LoVo (cell line): ENCODE data around the gene PLEKHA7.

Source experiments
- DNase-seq: peaks from one replicate; pipeline ENCODE4 v3.0.0-alpha.2; 2016; ENCODE audit warnings: low spot score

The PLEKHA7 gene

DNA sequence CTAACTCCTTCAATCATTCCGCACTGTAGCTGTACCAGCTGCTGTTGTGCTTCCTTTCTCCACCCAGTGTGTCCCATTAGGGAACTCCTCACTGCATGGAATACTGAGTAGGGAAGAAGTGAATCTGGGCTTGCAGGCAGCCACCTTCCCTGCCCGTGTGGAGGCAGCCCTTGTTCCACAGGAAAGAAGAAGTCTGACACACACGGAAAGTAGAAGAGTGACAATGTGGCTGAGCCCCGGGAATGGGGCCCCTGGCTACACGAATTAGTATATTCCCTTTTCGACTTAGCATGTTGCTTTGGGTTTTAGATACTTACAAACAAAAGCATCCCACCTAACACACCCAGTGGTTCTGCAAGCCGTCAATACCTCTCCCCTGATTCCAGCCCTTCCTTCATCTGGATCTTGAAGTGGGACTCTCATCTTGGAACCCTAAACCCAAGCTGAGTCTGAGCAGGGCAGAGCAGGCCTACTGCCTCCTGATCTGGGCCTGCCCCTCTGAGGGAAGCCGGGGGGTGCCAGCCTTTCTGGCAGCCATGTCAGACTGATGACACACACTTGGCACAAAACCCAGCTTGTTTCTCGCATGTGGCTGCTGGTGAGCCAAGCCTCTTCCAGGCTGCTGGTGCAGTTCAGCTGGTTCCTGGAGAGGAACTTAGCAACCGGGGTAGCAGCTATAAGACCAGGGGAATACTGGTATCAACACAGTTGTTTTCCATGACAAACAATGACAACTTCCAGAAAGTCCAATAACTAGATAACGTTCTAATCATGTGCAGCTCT lies 204.1 kb downstream of the PLEKHA7 start:
- no peak for DNase-seq

DNA sequence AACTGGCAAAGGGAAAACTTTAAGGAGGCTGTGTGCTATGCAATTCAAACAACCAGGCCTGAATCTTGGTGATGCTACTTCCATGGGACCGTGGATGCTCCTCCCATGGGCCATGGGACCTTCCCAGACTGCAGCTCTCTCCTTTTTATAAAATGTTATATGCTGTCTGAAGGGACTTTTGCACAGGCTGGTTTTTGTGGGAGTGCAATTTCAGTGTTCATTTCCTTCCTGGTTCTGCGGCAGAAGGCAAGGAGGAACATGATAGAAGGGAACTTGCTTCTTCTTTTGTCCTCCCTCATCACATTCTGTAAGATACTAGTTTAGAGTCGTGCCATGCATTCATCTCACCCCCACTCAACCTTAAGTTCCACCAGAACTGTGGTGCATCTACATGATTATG lies 206.9 kb downstream of the PLEKHA7 start:
- DNase-seq, result no peak

DNA sequence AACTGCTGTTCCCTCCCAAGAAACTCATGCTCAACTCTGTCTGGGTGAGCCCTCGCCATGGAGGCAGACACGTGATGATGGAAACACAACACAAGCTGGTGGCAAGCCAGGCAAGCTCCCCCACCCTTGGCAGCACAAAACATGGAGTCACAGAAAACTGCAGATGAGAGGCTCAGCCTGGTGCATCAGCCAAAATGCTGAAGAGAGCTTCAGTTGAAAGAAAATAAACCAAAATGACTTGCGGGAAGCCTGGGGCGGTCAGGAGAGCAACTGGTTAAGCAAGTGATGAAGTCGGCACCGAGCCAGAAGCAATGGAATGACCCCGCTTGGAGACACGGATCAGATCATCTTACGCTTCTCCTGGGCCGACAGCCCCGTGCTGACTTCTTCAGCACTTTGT lies 207.4 kb downstream of the PLEKHA7 start:
- no peak for DNase-seq

DNA sequence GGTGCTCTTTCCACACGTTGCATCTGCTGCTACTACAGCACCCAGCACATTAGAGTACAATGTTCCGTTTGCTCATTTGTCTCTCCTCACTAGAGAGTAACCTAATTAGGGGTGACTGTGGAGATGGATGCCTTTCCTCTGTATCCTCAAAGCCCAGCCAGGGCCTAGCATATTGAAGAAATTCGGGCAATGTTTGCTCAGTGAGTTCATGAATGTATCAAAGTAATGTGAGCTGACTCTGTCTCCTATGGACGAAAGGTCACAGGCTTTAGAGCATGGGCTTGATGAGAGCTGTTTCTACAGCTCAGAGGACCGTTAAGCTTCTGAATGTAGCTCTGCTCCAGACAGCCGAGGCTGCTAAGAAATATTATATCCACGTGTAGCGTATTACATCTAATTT lies 208.3 kb downstream of the PLEKHA7 start:
- no peak for DNase-seq

DNA sequence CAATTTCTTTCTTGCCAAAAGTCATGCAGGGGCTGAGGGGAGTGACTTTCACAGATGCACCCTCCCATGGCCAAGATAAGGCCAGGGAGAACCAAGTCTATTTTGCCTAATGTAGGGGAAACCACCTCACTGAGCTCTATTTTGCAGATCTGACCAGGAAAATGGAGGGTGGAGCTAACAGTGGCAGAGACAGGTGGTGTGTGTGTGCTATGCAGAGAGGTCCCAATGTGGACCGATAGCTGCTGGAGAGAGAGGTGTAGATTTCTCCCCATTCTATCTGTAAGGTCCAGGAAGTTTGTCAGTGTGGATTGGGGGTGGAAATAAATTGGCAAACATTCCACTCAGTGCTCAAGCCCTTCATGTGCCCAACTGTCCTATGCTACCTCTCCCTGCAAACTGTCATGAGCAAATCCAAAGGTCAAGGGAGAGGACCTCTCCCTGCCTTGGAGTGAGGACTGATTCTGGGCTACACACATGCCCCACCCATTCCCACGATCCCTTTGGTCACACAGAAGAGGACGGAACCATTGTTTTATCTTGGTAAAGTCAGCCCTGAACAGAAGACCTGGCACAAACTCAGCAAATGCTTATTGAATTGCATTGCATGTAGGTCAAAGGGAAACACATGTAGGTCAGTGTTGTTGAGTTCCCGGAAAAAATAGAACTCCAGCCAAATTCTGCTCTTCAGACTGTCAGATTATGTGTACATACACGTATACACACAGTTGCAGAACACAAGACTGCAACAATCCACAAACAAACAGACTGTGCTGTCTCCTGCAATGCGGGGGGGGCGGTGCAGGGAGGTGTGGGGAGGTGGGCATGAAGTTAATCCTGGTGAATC lies 209.9 kb downstream of the PLEKHA7 start:
- DNase-seq, result no peak

DNA sequence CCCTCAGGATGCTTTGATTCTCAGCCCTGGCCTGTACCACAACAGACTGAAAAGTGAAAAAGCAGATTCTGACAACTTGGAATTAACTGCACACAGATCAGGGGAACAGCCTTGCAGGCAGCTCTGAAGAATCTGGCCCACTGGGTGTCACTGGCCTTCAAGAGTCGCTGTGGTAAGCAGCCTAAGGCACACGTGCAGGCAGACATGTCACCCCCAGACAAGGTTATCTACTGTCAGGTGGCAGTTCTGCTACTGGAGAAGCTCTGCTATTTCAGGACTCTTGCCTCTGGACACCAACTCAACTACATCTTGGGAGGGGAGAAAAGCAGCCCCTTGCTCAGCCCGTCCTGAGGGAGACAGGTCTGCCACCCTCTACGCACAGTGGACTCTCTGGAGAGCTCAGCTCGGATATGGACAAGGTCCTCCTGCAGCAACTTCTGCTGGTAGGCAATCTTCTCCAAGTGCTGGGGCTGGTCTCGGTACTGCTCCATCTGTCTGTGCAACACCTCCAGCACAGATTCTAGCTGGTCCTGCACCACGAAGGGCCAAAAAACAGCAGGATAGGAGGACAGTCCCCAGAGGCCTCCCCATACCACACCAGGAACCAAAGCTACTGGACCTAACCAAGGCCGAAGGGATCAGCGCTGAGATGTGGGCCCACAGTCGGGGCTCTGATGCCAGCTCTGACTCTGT lies 212.8 kb downstream of the PLEKHA7 start:
- no peak for DNase-seq

DNA sequence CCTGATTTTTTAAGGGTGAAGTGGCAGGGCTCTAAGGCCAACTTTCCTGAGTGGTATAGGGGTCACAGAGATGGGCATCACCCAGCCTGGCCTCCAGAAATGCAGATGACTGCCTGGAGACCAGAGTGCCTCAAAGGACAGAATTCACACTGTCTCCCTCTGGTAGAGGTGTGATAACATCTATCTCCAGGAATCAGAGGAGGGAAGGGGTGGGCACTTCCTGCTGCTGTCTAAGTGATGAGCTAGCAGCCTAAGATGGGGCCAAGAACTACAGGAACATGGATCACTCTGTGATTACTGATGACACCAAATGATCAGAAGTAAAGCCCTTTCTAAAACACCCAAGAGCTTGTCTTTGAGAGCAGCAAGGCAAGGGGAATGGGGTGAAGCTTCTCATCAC lies 213.8 kb downstream of the PLEKHA7 start:
- no peak for DNase-seq

DNA sequence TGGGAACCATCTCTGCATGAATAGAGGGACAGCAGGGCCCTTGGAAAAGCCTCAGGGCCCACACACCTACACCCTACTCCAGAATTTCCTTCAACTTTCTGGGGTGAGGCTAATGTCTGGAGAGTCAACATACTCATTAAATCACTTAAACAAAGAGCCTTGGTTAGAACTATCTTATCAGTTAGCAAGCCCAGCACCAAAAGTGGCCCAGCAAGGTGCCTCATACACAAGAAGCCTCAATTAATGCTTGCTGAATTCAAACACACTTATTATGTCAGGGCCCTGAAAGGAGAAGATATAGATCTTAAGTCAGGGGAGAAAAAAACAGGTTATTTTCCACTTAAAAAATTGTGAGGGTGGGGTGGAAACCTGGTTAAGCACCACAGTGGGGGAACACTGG lies 214.3 kb downstream of the PLEKHA7 start:
- no peak for DNase-seq

DNA sequence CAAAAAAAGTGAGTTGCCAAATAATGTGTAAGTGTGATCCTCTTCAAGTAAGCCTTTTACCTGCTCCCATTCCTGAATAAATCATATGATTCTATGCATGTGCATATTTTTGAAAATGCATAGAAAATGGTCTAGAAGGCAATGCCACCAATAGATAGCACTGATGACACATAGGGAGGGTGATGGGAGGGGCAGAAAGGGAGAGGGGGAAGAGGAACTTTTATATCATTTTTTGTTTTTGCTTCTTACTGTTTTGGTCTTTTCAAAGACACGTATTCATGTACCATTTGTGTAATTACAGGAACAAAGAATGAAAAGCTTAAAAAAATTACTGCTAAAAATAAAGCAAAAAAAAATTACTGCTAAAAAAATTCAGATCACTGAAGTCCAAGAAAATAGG lies 215.0 kb downstream of the PLEKHA7 start:
- DNase-seq, result no peak

DNA sequence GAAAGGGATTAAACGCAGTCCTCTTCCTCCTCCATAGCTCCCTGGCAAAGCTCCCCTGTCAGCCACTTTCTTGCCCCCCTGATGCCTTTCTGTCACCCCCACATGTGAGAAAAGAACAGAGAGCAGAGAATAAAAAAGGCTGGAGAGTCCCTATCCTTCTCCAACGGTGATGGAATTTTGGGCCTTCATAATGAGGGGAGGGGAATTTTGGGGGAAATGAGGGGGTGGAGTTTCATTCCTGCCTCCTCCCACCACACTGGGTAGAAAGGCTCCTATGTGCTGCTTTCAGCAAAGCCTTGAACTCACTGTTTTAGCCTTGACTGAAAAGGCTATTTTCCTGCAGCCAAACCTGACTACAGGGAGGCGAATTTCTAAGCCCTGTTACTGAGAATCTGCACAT lies 216.4 kb downstream of the PLEKHA7 start:
- DNase-seq, result no peak

DNA sequence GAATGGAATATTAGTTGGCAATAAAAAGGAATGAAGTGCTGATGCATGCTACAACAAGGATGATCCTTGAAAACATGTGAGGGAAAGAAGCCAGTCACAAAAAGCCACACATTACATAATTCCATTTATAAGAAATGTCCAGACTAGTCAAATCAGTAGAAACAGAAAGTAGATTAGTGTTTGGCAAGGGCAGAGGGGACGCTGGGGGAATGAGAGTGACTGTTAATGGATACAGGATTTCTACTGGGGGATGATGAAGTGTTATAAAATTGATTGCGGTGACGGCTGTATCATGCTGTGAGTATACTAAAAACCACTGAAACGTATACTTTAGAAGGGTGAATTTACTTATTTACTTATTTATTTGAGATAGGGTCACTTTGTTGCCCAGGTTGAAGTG lies 217.9 kb downstream of the PLEKHA7 start:
- DNase-seq, result no peak

DNA sequence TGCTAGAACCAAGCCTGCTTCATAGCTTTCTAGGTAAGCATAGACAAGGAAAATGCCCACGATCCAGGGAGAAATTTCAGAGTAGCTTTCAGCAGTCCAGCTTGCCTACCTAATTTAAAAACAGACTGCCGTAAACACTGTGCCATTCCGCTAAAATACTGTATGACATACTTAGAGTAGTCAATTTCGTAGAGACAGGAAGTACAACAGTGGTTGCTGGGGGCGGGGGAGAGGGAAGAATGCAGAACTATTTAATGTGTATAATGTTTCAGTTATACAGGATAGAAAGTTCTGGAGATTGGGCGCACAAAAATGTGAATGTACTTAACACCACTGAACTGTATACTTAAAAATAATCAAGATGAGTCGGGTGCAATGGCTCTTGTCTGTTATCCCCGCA lies 219.1 kb downstream of the PLEKHA7 start:
- DNase-seq, result no peak

DNA sequence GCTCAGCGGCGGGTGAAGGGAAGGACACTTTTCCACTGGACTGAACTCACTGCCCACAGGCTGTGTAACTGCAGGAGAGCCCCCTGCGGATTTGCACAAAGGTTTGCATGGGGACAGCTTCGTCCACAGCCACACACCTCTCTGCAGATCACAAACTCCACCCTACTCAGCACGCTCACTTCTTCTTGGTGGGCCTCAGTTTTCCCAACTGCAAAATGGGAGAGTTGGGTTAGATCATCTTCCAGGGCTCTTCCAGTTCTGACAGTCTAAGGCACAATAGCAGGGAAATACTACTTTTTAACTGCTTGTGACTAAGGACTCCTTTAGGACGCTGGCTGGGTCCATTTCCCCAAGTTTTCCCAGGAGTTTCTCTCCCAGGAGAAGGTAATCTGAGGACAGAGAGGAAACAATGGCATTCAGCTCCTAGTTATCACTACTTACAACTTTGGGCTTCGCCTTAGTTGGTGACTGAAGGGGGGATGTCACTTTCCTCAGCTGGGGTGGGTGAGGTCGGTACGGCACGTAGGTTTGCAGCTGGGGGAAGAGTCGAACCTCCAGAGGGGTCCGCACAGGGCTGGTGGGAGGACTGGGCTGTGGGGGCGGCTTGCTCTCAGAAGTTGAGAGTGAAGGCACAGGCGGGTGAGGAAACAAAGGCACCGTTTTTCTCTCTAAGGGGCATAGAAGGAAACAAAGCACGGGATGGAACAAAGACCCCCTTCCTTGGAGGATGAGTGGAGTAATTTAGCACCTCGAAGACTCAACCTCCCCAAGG lies 220.0 kb downstream of the PLEKHA7 start:
- no peak for DNase-seq

DNA sequence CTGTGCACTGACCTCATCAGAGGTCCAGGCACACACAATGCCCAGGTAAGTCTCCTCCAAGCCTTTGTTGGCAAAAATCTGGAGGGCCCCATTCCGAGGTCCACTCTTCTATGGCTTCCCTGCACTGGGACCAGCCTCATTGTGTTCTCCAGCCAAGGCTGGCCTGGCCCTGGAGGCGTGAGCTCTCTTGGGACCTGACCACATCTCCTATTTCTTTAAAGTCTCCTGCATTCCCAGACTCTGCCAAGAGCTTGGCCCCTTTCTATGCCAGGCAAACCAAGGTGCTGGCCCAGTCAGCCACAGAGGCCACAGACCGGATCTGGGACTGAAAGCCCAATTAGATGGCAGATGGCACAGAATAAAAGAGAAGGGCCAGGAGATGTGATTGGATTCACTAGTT lies 220.7 kb downstream of the PLEKHA7 start:
- DNase-seq, result no peak

DNA sequence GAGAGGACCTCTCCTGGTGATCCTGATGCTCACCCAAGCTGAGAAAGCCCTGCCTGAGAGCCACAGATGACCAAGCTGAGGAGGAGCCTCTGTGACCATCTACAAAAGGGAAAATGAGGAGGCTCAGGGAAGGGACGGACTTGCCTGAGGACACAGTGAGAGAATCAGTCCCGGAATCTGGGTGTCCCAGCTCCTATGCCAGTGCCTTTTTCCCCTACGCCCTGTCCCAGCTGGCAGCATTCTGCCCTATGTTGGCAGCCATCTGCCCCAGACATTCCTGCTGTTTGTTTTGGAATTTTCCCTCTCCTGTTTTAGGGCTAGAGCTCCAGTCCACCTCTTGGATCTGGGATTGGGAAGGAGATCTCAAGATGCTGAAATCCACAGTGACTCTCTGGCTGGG lies 221.2 kb downstream of the PLEKHA7 start:
- no peak for DNase-seq

DNA sequence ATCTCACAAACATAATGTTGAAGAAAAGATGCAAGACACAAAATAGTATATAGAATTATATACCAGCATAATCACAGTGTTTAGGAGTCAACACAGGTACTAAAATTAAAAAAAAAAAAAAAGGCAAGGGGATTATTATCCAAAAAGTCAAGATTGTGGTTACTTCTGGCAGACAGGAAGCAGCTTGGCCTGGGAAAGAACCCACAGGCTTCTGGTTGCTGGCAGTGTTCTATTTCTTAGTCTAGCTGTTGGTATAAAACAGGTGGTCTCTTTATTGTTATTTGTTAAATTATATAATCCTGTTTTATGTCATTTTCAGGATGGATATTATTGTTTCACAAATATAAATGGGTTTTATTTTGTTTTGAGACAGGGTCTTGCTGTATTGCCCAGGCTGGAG lies 221.8 kb downstream of the PLEKHA7 start:
- DNase-seq, result no peak

DNA sequence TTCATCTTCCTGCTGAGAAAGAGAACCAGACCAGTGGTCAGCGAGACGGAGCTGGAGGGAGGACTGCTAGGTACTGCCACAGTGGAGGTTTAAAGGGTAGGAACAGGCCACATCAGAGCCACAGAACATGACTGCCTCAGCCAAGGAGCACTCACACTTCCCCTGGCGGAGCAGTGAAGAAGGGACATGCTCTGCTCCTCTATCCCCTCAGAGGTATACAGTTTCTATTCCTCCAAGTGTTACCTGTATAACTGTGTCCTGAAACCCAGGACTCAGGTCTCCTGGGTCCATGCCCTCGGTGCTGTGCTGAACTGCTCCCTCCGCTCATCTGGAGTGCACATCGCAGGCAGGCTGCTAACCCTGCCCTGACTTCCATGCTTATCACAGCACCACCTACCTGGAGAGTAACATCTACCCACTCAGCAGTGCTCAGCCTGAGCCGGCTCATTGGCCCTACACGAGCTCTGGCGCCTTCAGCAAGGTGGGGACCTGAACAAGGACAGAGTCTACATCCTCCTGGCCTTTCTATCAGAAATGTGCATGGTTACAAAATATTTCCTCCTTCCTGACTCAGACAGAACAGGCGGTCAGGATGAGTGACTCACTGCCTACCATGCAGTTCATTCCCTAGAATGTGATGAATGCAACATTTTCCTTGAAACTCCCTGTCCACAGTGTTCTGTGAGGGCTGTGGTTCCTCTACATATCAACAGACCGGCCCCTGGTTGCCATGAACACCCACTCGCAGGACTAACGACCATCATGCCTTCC lies 222.8 kb downstream of the PLEKHA7 start:
- peak; percentile 9 for DNase-seq

DNA sequence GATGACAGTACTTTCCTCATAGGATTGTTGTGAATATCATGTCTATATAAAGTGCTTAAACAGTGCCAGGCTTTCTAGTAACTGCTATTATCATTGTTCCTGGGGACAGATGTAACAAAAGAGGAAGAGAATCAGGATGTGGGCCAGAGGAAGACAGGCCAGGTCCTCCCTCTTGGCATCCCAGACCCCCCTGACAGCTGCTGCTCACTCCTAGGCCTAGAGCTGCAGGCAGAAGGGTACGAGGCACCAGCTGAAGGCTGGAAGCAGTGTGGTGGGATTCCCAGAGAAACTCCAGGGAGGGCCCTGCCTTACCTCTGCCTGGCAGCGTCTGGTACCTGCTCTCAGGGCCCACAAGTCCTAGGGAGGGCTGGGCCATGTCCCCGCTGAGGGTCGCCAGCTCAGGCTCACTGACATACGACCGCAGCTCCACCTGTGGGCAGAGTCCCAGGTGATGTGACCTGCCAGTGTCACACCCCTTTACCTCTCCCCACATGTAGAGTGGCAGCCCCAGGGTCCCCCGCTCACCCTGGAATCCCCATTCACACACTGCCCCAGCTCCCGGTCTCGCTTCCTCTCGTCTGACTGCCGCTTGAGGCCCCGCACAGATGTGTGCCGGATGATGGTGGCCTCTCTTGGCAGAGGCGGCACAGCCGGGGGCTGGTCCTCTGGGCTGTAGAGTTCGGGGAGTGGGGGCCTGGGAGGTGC lies 223.6 kb downstream of the PLEKHA7 start:
- DNase-seq, result no peak

DNA sequence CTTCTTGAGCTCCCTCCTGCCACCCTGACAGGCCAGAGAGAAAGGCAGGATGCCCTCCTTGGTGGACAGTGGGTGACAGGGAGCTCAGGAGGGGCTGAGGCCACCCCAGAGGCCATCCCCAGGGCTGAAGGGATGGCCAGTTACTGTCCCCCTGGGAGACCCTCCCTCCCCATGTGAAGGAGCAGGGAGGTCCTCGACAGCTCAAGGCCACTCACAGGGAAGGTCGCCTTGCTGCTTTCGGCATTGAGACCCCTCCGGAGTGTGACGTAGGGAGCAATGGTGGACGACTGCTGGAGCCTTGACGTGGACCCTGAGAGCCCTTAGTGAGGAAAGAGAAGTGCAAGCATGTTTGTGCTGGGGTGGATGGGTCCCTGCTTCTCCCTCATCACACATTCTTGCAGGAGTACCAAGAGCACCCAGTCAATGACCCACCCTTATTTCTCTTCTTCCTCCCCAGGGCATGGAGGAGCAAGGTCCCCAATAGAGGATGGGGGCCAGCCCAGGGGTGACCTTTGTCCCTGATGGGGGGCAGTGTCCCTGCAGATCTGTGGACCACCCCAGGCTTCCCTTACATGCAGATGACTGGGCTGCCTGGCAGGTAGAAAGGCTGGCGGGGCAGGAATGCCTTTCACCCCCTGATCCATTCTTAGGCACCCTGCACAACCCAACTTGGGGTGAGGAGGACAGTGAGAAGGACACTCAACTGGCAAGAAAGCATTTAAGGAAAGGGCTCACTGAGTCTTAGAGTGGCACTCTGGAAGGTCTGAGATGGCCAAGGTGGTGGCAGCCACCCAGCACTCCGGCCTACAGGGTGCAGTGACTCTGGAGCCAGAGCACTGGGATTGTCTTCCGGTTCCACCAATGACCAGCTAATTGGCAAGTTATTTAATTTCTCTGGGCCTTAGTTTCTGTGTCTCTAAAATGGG lies 224.4 kb downstream of the PLEKHA7 start:
- DNase-seq, result no peak

DNA sequence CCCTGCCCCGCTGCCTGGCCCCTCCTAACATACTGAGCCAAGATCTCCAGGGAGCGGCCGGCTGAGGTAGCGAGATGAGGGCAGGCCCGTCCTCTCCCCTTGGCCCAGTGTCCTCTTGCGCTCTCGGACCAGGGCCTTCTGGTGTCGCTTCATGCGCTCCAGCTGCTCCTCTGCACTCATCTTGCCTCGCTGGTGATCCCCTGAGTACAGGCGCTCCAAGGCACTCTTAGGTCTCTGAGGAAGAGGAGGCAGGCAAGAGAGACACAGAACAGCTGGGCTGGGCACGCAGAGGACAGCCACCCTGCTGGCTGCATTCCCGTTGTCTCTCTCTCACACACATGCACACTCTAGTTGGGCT lies 225.2 kb downstream of the PLEKHA7 start:
- no peak for DNase-seq
